ENCODE measurements around the gene MMP10.
"Not testable (repeated sequence)": the region's sequence is repeated elsewhere in the genome, so short reads cannot be mapped to it uniquely, and the experiment has no call there.

MMP10 gene

GRCh38 chr11:102784380-102784779 is 4.0 kb upstream of the MMP10 start:
- FAIRE-seq (no peak), DNase-seq (ENCODE audit: extremely low spot score, insufficient read length, low read depth) (no peak)

DNA sequence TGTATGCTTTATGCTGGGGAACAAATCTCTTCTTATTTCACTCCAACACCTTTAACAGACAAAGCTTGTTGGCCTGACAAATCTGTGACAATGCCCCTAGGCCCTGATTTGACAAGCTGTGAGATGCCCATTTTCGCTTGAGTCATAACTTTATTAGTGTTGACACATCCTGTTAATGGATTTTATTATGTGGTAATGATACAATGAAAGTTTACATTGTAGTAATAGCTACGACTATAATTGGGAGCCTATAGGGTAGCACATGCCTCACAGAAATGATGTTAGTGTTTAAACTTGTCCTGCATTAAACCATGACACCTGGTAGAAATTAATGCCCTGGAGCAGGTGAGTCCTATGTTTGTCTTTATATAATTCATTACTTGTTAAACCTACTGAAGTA is 3.3 kb upstream of the MMP10 start:
- no peak for DNase-seq (ENCODE audit: extremely low spot score, insufficient read length, low read depth)
- no peak for FAIRE-seq

DNA sequence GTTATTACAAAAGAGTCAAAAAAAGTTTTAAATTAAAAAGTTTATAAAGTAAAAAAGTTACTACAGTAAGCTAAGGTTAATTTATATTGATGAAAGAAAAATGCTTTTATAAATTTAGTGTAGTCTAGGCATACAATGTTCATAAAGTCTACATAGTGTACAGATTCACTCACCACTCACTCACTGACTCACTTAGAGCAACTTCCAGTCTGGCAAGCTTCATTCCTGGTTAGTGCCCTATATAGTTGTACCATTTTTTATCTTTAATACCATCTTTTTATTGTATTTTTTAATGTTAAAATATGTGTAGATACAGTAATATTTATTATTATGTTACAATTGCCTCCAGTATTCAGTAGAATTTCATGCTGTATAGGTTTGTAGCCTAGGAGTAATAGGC is 2.6 kb upstream of the MMP10 start:
- FAIRE-seq, result no peak
- DNase-seq (ENCODE audit: extremely low spot score, insufficient read length, low read depth), result no peak

- no peak for DNase-seq (ENCODE audit: extremely low spot score, insufficient read length, low read depth)
- FAIRE-seq, result no peak
Measured at GRCh38 chr11:102781676-102782075, 1.2 kb upstream of the MMP10 start.

DNA sequence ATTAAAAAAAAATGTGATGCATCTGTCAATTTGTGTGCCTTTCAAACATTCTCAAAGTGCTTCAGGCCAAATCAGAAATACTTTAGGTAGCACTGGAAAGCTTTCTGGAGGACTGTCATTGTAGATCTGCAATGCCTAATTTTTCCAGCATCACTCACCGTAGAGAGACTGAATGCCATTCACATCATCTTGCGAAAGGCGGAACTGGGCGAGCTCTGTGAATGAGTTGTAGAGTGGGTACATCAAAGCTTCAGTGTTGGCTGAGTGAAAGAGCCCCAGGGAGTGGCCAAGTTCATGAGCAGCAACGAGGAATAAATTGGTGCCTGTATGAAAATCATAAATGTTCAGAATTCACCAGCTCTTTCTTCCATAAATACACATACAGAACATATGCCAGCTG is 4.0 kb downstream of the MMP10 start:
- DNase-seq (ENCODE audit: extremely low spot score, insufficient read length, low read depth) (no peak), FAIRE-seq (no peak)

DNA sequence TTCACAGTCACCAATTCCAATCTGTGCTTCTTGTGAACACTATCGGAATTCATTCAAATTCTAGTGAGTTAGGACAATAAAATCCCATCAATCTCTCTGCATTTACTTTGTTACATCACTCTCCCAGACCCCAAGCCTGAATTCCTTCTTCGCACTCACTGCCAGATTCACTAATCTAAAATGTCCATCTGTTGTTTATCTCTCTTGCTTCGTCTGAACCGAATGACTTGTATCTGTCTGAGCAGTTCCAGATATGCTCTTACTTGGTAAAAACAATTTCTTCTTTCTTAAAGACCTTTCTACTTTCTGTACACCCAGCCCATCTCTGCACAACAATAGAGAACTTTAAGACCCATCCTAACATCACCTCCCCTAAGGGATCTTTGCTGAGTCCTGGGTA is 7.0 kb downstream of the MMP10 start:
- no peak for FAIRE-seq
- no peak for DNase-seq (ENCODE audit: extremely low spot score, insufficient read length, low read depth)

GRCh38 chr11:102771351-102771750 is 9.1 kb downstream of the MMP10 start:
- DNase-seq (ENCODE audit: extremely low spot score, insufficient read length, low read depth) (no peak), FAIRE-seq (no peak)

DNA sequence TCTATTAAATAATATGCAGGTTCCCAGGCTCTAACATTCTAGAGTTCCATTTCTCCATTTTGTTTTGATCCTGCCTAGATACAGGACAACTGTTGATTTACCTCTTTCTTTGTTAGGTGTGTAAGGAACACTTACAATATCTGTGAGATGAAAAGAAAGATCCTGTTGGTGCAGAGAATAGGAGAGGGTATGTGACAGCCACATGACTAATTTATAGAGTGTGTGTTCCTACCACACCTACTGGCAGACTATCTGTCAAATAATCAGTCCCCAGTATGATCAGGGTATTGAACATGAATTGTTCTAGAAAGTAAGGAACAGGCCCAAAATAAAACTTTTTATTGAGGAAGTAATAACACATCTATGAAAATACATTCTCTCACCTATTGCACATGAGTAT is 10.2 kb downstream of the MMP10 start:
- no peak for DNase-seq (ENCODE audit: extremely low spot score, insufficient read length, low read depth)
- FAIRE-seq, result no peak

DNA sequence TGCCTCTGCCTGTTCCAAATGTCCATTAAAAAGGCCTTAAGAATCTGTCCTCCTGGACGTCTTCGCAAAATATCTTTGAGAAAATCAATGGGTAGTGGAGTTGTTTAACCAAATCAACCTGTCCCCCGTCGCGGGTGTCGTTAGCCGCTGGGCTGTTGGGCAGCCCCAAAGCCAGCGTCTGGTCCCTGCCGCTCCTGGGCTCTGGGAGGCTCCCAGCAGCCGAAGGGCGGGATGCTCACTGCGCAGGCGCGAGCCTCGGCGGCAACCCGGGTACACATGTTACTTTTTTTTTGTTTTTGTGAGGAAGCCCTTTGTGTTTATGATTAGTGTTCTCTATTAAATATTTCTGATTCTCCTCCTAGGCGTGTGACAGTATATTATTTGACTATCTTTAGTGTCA is 12.6 kb downstream of the MMP10 start:
- DNase-seq (ENCODE audit: extremely low spot score, insufficient read length, low read depth) (no peak), FAIRE-seq (no peak)

DNA sequence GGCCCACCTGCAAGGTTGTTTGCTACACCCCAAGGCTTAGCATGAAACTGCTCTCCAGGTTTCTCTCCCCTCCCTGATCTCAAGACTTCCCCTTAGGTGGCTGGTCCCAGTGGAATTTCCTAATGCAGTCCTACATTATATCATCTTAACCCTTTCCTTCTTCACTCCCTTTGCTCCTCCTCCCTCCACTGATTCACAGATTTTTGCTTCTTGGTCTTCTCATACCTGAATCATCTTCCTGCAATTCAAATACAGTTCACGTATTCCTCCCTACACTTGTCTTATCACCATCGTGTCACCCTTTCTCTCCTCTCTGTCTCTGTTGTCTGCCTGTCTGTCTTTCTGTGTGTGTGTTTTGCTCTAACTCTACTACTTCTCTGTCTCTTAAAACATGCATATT is 17.0 kb downstream of the MMP10 start:
- no peak for DNase-seq (ENCODE audit: extremely low spot score, insufficient read length, low read depth)
- FAIRE-seq, result no peak

DNA sequence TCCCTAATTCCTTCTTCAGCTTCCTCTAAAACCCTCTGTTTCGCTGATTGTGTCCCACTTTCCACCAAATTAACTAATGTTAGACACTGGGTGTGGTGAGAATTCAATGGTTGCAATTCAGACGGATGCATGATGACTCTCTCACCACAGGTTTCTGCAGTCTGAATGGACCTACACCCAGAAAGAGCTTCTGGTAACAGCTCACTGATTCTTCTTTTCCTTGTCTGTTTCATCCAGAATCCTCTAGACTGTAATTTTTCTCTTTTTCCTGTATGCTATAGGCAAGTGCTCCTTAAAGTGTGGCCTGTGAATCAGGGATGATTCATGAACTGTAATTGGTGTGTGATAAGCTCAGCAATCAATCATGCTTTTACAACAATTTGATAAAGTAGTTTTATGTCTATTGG is 18.1 kb downstream of the MMP10 start:
- DNase-seq (ENCODE audit: extremely low spot score, insufficient read length, low read depth) (no peak), FAIRE-seq (no peak)

- no peak for DNase-seq (ENCODE audit: extremely low spot score, insufficient read length, low read depth)
- FAIRE-seq, result no peak
Measured at GRCh38 chr11:102761646-102762238, 18.7 kb downstream of the MMP10 start.

DNA sequence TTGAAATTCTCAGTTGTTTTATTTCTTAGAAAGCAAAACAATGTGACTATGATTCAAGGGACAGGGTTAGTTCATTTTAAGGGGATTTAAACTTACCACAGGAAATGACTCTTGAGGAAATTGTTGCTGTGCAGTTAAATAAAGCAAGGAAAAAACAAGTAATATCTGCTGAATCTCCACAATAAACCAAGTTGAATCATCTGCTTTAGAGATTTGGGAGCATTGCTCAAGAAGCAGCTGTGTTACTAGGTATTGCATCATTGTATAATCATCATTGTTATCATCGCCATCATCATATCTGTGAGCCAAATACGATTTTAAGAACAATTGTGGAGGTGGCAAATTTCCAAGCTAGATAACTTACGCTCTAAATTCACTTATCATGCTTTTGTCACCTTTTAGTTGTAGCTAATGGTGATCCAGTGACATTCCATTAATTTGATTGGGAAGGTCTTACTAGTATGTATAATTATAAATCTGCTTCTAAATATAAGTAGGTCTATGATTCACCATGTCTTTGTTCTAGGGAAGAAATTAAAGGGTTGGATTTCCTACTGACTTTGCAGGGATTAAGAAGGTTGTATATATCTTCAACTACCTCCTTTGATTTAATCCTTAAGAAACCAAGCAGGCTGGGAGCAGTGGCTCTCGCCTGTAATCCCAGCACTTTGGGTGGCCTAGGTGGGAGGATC is 19.9 kb downstream of the MMP10 start:
- FAIRE-seq (no peak), DNase-seq (ENCODE audit: extremely low spot score, insufficient read length, low read depth) (no peak)

DNA sequence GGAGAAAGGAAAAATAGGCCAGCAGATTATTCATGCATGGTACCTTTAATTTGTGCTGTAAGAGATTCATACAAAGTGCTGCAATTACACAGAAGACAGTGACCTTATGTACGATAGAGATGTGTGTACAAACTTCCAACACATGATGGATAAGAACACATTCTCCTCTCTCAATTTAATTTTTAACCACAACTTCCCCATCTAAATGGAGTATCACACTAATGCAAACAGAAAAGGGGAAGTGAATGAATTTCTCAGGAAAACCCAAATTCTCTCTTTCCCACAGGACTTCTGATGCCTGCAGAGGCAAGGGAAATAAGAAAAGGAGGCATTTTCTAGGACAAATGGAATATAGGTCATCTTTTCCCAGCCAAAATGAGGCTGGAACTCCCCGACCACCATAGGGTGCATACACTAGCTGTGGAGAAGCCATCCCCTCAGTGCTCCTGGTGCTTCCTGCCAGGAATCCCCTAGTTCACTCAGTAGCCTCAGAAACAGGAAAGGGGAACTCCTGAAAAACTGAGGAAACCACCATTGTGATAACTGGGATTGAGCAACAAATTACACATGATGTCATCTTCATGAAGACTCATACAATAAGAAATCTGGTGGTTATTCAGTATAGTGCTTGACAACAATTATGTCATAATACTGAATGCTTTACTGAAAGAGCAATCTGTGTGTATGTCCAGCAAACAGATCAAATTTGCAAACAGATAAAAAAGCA is 22.4 kb downstream of the MMP10 start:
- no peak for DNase-seq (ENCODE audit: extremely low spot score, insufficient read length, low read depth)
- no peak for FAIRE-seq

GRCh38 chr11:102753267-102753666 is 27.2 kb downstream of the MMP10 start:
- DNase-seq (ENCODE audit: extremely low spot score, insufficient read length, low read depth) (no peak), FAIRE-seq (no peak)

- no peak for FAIRE-seq
Measured at GRCh38 chr11:102751673-102752072, 28.8 kb downstream of the MMP10 start.

DNA sequence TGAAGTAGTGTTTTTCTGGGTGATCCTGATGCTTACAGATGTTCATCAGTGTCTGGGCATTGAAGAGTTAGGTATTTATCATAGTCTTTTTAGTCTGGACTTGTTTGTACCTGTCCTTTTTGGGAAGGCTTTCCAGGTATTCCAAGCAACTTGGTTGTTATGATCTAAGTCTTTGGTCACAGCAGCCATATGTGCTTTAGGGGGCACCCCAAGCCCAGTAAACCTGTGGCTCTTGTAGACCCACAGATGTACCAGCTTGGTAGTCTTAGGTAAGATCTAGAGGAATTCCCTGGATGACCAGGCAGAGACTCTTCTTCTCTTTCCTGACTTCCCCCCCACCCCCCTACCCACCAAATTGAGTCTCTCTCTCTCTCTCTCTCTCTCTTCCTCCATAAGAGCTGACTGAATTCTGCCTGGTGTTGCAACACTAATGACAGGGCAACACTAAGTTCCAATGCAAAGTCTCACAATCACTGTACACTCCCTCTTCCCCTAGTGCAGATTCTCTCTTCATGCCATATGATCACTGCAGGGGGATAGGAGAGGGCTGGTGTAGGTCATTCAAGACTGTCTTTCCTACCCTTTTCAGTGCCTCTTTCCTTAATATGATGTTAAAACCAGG is 31.2 kb downstream of the MMP10 start:
- no peak for DNase-seq (ENCODE audit: extremely low spot score, insufficient read length, low read depth)
- FAIRE-seq, result no peak

More at GRCh38 chr11:102751673-102752072, 28.8 kb downstream of the MMP10 start:
- DNase-seq (ENCODE audit: extremely low spot score, insufficient read length, low read depth), result no peak

DNA sequence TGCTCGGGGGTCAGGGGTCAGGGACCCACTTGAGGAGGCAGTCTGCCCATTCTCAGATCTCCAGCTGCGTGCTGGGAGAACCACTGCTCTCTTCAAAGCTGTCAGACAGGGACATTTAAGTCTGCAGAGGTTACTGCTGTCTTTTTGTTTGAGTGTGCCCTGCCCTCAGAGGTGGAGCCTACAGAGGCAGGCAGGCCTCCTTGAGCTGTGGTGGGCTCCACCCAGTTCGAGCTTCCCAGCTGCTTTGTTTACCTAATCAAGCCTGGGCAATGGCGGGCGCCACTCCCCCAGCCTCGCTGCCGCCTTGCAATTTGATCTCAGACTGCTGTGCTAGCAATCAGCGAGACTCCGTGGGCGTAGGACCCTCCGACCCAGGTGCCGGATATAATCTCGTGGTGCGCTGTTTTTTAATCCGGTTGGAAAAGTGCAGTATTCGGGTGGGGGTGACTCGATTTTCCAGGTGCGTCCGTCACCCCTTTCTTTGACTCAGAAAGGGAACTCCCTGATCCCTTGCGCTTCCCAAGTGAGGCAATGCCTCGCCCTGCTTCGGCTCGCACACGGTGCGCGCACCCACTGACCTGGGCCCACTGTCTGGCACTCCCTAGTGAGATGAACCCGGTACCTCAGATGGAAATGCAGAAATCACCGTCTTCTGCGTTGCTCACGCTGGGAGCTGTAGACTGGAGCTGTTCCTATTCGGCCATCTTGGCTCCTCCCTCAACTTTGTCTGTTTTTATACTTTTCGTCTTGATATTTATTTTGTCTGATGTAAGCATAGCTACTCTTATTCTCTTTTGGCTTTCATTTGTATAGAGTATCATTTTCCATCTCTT is 33.5 kb downstream of the MMP10 start:
- not testable (repeated sequence) for DNase-seq (ENCODE audit: extremely low spot score, insufficient read length, low read depth); FAIRE-seq

DNA sequence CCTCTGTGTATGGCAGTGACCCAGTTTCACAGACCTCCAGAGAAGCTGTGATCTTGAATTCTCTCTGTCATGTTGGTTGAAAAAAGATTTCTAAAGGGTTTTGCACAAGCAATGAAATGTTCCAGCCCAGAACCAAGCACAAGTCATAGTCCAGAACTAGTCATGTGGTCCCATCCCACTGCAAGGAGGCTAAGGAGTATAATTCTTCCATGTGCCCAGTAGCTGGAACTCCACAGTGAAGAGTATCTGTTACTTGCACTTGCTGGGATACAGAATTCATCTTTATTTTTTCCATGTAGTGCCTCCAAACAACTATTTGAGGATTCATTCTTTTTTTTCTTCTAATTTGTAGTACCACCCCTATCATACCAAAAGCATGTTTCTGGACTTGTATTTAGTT is 45.8 kb downstream of the MMP10 start:
- DNase-seq (ENCODE audit: extremely low spot score, insufficient read length, low read depth), result no peak
- no peak for FAIRE-seq

DNA sequence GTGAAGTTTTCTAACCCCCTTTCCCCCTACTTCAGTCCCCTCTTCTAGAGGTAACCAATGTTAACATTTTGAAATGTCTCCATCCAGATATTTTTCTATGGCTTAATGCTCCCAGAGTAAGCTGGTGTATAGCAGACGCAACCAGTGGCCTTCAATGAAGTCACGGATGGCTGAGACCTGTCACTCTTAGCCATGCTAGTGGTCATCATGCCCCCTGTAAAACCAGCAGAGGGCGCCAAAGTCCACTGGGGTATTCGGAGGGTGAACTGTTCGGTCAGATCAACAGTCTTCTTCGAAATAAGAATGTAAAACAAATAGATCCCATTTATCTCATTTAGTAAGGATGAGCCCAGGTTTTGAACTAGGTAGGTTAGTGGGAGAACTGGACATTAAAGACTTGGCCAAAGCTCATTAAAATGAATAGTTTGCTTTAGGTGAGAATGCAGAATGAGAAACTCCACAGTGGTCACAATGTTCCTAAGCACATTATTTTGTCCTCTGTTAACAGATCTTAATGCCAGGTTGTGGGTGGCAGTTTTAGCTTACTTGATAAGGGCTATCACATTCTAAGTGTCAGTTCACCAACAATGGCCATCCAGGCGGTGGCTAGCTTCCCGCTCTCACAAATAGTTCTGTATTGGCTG is 47.1 kb downstream of the MMP10 start:
- DNase-seq (ENCODE audit: extremely low spot score, insufficient read length, low read depth) (no peak), FAIRE-seq (no peak)
